OCI-LY7 (cell line): ENCODE results near the gene FOXI1. TPM values are rescaled to one million over a fixed set of nuclear protein-coding genes. Genes with fewer than 3 reads are reported as not detected.

Source experiments
- BruUV-seq: library from RNA; stranded (reverse); fragments of 400-500 nt; replicated peaks from 2 replicates; lab custom pipeline; 2021; lab: Mats Ljungman, UMichigan
- CTCF ChIA-PET: fragments of 300-600 bp; sonication (Branson Sonifier 250); formaldehyde crosslinking; loops from one replicate; lab custom pipeline; 2022; ENCODE audit warnings: antibody characterized with exemption; ENCODE audit not compliant: unreplicated experiment; lab: Charles Lee
- POLR2A ChIA-PET: fragments of 300-600 bp; sonication (Branson Sonifier 250); formaldehyde crosslinking; loops from one replicate; lab custom pipeline; 2022; ENCODE audit warnings: antibody characterized with exemption; lab: Charles Lee
- DNase-seq: peaks from one replicate; pipeline ENCODE4 v3.0.0-alpha.2; 2015; ENCODE audit warnings: low spot score
- H2AFZ ChIP-seq: fragments of 200-600 bp; sonication (generic), shearing (Covaris generic); 2 replicates; pipeline ENCODE4 v1.6.1; 2014; ENCODE audit warnings: mild to moderate bottlenecking, antibody characterized with exemption, low read length, moderate library complexity
- H3K27ac ChIP-seq: fragments of 200-600 bp; sonication (generic); 2 replicates; pipeline ENCODE4 v1.5.1; 2014; ENCODE audit warnings: mixed run types, low read depth, mild to moderate bottlenecking, moderate library complexity, low read length, inconsistent platforms; ENCODE audit not compliant: poor library complexity, severe bottlenecking
- H3K36me3 ChIP-seq: fragments of 200-600 bp; sonication (generic); 2 replicates; pipeline ENCODE4 v1.6.1; 2014; ENCODE audit warnings: mild to moderate bottlenecking, antibody characterized with exemption, low read length, moderate library complexity, mixed read lengths; ENCODE audit not compliant: insufficient read depth
- H3K4me1 ChIP-seq: fragments of 200-600 bp; sonication (generic); 2 replicates; pipeline ENCODE4 v1.5.1; 2014; ENCODE audit warnings: mild to moderate bottlenecking, low read length; ENCODE audit not compliant: insufficient read depth, poor library complexity, severe bottlenecking
- H3K4me2 ChIP-seq: fragments of 200-600 bp; sonication (generic); 2 replicates; pipeline ENCODE4 v1.6.1; 2014; ENCODE audit warnings: mild to moderate bottlenecking, low read length
- H3K4me3 ChIP-seq: fragments of 200-600 bp; sonication (generic); 2 replicates; pipeline ENCODE4 v1.5.1; 2014; ENCODE audit warnings: mild to moderate bottlenecking, low read depth, low read length; ENCODE audit not compliant: poor library complexity, severe bottlenecking
- H3K79me2 ChIP-seq: fragments of 200-600 bp; sonication (generic); 2 replicates; pipeline ENCODE4 v1.6.1; 2016; ENCODE audit warnings: low read depth, mild to moderate bottlenecking, low read length, moderate library complexity, mixed read lengths; ENCODE audit not compliant: insufficient read depth
- H3K9me2 ChIP-seq: fragments of 200-600 bp; sonication (generic); 2 replicates; pipeline ENCODE4 v1.6.1; 2016; ENCODE audit warnings: mild to moderate bottlenecking, low read length, mixed read lengths; ENCODE audit not compliant: insufficient read depth
- H3K9me3 ChIP-seq: fragments of 200-600 bp; sonication (generic); 2 replicates; pipeline ENCODE4 v1.6.1; 2014; ENCODE audit warnings: mild to moderate bottlenecking, mixed run types, low read length, mixed read lengths
- H4K20me1 ChIP-seq: fragments of 200-600 bp; sonication (generic); 2 replicates; pipeline ENCODE4 v1.6.1; 2014; ENCODE audit warnings: mild to moderate bottlenecking, antibody characterized with exemption, low read length, moderate library complexity, mixed read lengths; ENCODE audit not compliant: insufficient read depth
- EZH2phosphoT487 ChIP-seq: fragments of 200-600 bp; sonication (generic); IDR thresholded peaks from 2 replicates; pipeline ENCODE4 v1.6.1; 2018; ENCODE audit warnings: low read depth, borderline replicate concordance, mild to moderate bottlenecking, mixed run types, antibody characterized with exemption, low read length, moderate library complexity, mixed read lengths
- intact Hi-C: fragments of 100-400 bp; cut with micrococcal nuclease; formaldehyde crosslinking; loops from one replicate; pipeline ENCODE4 v1.10.0; 2022; ENCODE audit not compliant: unreplicated experiment
- total RNA-seq, 2 experiments: library from RNA; depleted of rRNA in 1 of 2; stranded (reverse); fragments of >200 nt in 1 of 2; shearing (Covaris generic) in 1 of 2; gene quantifications; 2 replicates each; pipeline ENCODE4 v1.2.3, GENCODE V29; 2014 to 2022
- TF ChIP-seq, protein P1 (sequence below): fragments of 200-600 bp; sonication (generic); conservative IDR thresholded peaks from 2 replicates; pipeline ENCODE4 v1.5.1; 2014; ENCODE audit warnings: mild to moderate bottlenecking, antibody characterized with exemption, low read length, moderate library complexity, mixed read lengths

FOXI1 gene
- total RNA-seq, 2 experiments from 2014 or later, result not detected

DNA sequence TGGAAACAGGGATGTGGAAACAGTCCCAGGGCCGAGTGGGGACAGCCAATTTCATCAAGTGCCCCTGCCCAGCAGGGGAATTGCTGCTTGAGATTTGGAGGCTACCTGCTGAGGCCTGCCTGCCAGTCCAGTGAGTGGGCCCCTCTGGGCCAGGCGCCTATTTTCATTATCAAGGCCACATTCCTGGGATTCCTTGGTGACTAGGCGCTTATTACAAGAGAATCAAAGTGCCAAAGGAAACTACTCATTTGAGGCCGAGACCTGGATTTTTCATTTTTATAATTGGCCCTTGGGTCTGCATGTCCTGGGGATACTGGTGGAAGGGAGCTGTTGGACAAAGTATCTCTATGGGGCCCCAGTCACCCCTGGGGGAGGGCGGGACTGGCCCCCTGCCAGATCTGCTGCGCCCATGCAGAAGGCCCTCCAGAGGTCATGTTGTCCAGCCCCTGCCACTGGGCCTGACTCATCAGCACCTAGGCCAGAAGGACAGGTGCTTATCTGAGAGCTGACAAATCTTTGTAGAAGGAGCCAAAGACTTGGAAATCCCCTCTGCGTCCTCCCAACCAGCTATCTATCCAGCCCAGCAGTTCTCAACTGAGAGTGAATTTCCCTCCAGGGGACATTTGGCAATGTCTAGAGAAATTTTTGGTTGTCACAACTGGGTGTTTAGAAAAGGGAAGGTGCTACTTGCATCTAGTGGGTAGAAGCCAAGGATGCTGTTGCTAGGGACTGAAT lies 45.6 kb downstream of the FOXI1 start:
- H3K4me2 ChIP-seq, result no peak overlapping the region
- ChIA-PET CTCF (no interaction called here), POLR2A (interaction anchor here (1.5 kb wide), 1 partner anchor 19 kb away, joined by 3 read pairs; no protein-coding TSS in a partner anchor)

GRCh38 chr5:170152767-170153166 lies 47.1 kb downstream of the FOXI1 start:
- Histone ChIP-seq H3K4me3 (no peak overlapping the region), H3K4me1 (peaks cover 15% of the 10 kb centered on the region), H3K27ac (no peak overlapping the region), H2AFZ (no peak overlapping the region), H3K9me2 (no peaks in the 10 kb centered on the region), H3K79me2 (no peaks in the 10 kb centered on the region), H3K36me3 (no peaks in the 10 kb centered on the region), H4K20me1 (no peaks in the 10 kb centered on the region), H3K9me3 (no peaks in the 10 kb centered on the region), H3K4me2 (no peak overlapping the region)
- intact Hi-C loops, result no loop called here
- BruUV-seq, result no TSS peak
- ChIA-PET POLR2A (no interaction called here), CTCF (no interaction called here)
- no peak for DNase-seq
- TF ChIP-seq EZH2phosphoT487, result no peak
- TF ChIP-seq, protein P1, sequence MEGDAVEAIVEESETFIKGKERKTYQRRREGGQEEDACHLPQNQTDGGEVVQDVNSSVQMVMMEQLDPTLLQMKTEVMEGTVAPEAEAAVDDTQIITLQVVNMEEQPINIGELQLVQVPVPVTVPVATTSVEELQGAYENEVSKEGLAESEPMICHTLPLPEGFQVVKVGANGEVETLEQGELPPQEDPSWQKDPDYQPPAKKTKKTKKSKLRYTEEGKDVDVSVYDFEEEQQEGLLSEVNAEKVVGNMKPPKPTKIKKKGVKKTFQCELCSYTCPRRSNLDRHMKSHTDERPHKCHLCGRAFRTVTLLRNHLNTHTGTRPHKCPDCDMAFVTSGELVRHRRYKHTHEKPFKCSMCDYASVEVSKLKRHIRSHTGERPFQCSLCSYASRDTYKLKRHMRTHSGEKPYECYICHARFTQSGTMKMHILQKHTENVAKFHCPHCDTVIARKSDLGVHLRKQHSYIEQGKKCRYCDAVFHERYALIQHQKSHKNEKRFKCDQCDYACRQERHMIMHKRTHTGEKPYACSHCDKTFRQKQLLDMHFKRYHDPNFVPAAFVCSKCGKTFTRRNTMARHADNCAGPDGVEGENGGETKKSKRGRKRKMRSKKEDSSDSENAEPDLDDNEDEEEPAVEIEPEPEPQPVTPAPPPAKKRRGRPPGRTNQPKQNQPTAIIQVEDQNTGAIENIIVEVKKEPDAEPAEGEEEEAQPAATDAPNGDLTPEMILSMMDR, result no peak

More for the DNA sequence above, 45.6 kb downstream of the FOXI1 start:
- no peak overlapping the region for H2AFZ ChIP-seq
- no peaks in the 10 kb centered on the region for H3K79me2 ChIP-seq
- H3K9me3 ChIP-seq, result no peaks in the 10 kb centered on the region
- intact Hi-C loops, result no loop called here
- no peaks in the 10 kb centered on the region for H3K36me3 ChIP-seq
- TF ChIP-seq EZH2phosphoT487, result no peak
- TF ChIP-seq, protein P1, result no peak
- no peaks in the 10 kb centered on the region for H4K20me1 ChIP-seq
- no peak overlapping the region for H3K4me3 ChIP-seq
- H3K27ac ChIP-seq, result no peak overlapping the region
- H3K4me1 ChIP-seq, result peaks cover 15% of the 10 kb centered on the region
- no peaks in the 10 kb centered on the region for H3K9me2 ChIP-seq
- no TSS peak for BruUV-seq
- no peak for DNase-seq

- CTCF ChIA-PET, result no interaction called here
- no TSS peak for BruUV-seq
- TF ChIP-seq, protein P1, result no peak
- no peak for TF ChIP-seq EZH2phosphoT487
These were observed 48.6 kb downstream of the FOXI1 start for GRCh38 chr5:170154297-170154696.

More at GRCh38 chr5:170154297-170154696, 48.6 kb downstream of the FOXI1 start:
- Histone ChIP-seq H3K9me2 (no peaks in the 10 kb centered on the region), H2AFZ (peak overlapping the region; percentile 22; the same call in 1 of the 2 replicates), H3K79me2 (no peaks in the 10 kb centered on the region), H3K27ac (no peak overlapping the region), H3K36me3 (no peaks in the 10 kb centered on the region), H4K20me1 (no peaks in the 10 kb centered on the region), H3K4me2 (peak overlapping the region; percentile 42; the same call in 1 of the 2 replicates), H3K4me1 (peaks cover 15% of the 10 kb centered on the region), H3K9me3 (no peaks in the 10 kb centered on the region), H3K4me3 (no peak overlapping the region)
- POLR2A ChIA-PET, result no interaction called here
- intact Hi-C loops, result no loop called here
- no peak for DNase-seq
